ENCODE data around the gene FANCB. TPM values are rescaled to one million over a fixed set of nuclear protein-coding genes. Genes with fewer than 3 reads are reported as not detected.

FANCB gene
- 6.4 and 7.3 TPM in 2 replicates for total RNA-seq
- 1.5 and 3.1 TPM in 2 replicates for polyA plus RNA-seq
- 0.96 and 1.6 TPM in 2 replicates for polyA plus RNA-seq (2012)
- polyA minus RNA-seq (ENCODE audit: low replicate concordance): 0.16 and 0.19 TPM in 2 replicates

DNA sequence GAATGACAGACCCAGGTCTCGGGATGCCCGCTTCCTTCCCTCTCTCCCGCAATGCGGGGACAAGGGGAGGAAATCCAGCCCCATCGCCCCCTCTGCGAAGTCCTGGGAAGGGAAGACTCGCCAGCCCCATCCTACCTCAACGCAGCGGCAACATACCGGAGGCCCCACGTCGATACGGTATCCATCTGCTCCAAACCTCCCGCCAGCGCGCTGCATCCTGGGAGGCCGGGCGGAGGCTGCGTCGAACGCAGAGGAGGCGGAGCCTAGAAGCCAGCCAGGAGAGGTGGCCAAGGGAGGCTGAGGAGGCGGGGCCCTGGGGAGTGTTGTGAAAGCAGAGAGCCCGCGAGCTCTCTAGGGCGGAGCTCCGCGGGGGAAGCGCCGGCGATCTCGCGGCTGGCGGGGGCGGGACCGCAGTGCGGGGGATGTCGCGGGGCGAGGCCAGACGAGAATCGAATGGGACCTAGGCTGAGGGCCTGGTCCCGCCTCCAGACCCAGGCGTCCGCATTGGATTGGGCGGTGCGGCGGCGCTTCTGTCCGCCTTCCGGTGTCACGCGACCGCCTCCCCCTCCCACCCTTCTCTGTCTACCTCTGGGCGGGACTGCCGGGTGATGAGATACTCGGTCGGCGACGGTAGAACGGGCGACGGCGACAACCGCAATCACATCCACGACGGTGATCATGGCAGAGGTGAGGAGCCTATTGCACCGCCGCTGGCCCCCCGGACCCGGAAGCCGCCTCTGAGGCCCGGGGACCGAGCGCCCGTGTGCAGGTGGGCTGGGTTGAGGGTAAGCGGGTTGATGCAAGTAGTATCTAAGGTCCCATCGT, at the start of gene FANCB, which contains the start of gene MOSPD2:
Gene FANCB, minus strand, starts transcription at position 219 of the 825 bp plus-strand sequence. CDS start 7,559 bp downstream, outside the sequence.
Gene MOSPD2, plus strand, starts transcription at position 571 of the 825 bp plus-strand sequence. Its CDS starts 108 bp downstream, at position 679.
- peak; percentile 91 to 93 for DNase-seq (ENCODE audit: low read depth in 2 of 2)
- Histone ChIP-seq H3K4me2 (ENCODE audit: extremely low read depth, insufficient read depth, low read length) (peak within 1 kb of the TSS; percentile 82), H3K9ac (ENCODE audit: insufficient read depth, low read length) (peak within 1 kb of the TSS; percentile 86), H3K27ac (ENCODE audit: insufficient read depth, low read length) (peak within 1 kb of the TSS; percentile 66), H3K4me1 (ENCODE audit: control insufficient read depth, extremely low read depth, insufficient read depth, low read length) (no peaks in the 10 kb centered on the region), H3K9me3 (ENCODE audit: control insufficient read depth, insufficient read depth, low read depth, low read length) (no peaks in the 10 kb centered on the region), H2AFZ (ENCODE audit: low read length) (peak within 1 kb of the TSS; percentile 45), H3K27me3 (ENCODE audit: control insufficient read depth, insufficient read depth, low read length) (no peaks in the 10 kb centered on the region), H4K20me1 (ENCODE audit: control insufficient read depth, extremely low read depth, insufficient read depth, low read length) (no peaks in the 10 kb centered on the region), H3K36me3 (ENCODE audit: control insufficient read depth, insufficient read depth, low read length) (no peaks in the 10 kb centered on the region), H3K4me3 (replicated peaks in 1 of 4; ENCODE audit: control extremely low read depth in 1 of 4, insufficient read depth in 1 of 4, low read depth in 3 of 4, low read length in 4 of 4) (peak within 1 kb of the TSS; percentile 74 to 85 (median 82)), H3K79me2 (ENCODE audit: control insufficient read depth, insufficient read depth, low read length) (peaks cover 19% of the 10 kb centered on the region)
- no peak for TF ChIP-seq CTCF (conservative IDR thresholded peaks at IDR 0.05 in 1 of 2, IDR thresholded peaks at IDR 0.05 in 1 of 2; ENCODE audit: low read depth in 1 of 2, low read length in 2 of 2)
- no peak for TF ChIP-seq EZH2 (IDR thresholded peaks at IDR 0.05; ENCODE audit: low read length, missing control alignments)

DNA sequence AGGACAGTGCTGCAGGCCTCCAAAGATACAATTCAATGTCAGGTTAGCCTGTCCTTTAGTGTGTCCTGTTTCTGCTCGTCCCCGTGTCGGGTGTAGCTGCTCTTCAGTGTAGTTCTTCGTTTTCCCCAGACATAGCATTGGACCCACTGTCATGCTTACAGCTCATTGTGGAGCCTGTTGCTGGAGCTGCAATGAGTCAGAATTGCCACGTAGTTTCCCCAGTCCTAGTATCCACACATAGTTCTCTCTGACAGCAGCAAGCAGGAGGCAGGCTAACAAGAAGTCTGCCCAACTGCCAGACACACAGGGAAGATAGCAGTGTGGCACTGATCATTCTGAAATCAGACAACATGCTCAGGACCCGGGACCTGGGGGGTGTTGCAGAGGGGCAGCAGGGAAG, 49.6 kb upstream of the FANCB start:
- peak; percentile 67 to 94 for DNase-seq (ENCODE audit: low read depth in 2 of 2)
- Histone ChIP-seq H3K36me3 (ENCODE audit: control insufficient read depth, insufficient read depth, low read length) (no peaks in the 10 kb centered on the region), H3K4me2 (ENCODE audit: extremely low read depth, insufficient read depth, low read length) (no peak overlapping the region), H3K27me3 (ENCODE audit: control insufficient read depth, insufficient read depth, low read length) (no peaks in the 10 kb centered on the region), H2AFZ (ENCODE audit: low read length) (no peak overlapping the region), H3K9me3 (ENCODE audit: control insufficient read depth, insufficient read depth, low read depth, low read length) (no peaks in the 10 kb centered on the region), H3K27ac (ENCODE audit: insufficient read depth, low read length) (peak overlapping the region; percentile 31), H3K4me1 (ENCODE audit: control insufficient read depth, extremely low read depth, insufficient read depth, low read length) (no peaks in the 10 kb centered on the region), H4K20me1 (ENCODE audit: control insufficient read depth, extremely low read depth, insufficient read depth, low read length) (no peaks in the 10 kb centered on the region), H3K9ac (ENCODE audit: insufficient read depth, low read length) (no peak overlapping the region), H3K4me3 (replicated peaks in 1 of 4; ENCODE audit: control extremely low read depth in 1 of 4, insufficient read depth in 1 of 4, low read depth in 3 of 4, low read length in 4 of 4) (no peak overlapping the region), H3K79me2 (ENCODE audit: control insufficient read depth, insufficient read depth, low read length) (no peaks in the 10 kb centered on the region)
- TF ChIP-seq CTCF (conservative IDR thresholded peaks at IDR 0.05 in 1 of 2, IDR thresholded peaks at IDR 0.05 in 1 of 2; ENCODE audit: low read depth in 1 of 2, low read length in 2 of 2) (no peak), EZH2 (IDR thresholded peaks at IDR 0.05; ENCODE audit: low read length, missing control alignments) (no peak)

DNA sequence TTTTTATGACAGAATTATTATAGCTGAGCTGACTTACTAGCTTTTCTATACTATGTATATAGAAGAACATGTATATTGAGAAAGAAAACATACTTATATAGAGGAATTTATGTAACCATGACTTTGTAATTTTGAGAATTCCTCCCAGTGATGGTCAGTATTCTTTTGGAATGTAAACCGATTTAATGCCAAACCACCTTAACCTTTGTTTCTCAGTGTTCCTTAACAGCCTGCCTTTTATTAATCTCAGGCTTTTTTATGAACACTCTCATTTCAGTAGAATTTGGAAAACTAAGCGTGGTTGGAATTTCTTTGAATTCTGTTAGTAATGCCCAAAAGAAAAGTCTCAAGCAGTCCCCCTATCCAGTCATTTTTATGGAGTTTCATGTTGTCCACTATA, 47.3 kb upstream of the FANCB start:
- no peak overlapping the region for H2AFZ ChIP-seq (ENCODE audit: low read length)
- no peaks in the 10 kb centered on the region for H3K9me3 ChIP-seq (ENCODE audit: control insufficient read depth, insufficient read depth, low read depth, low read length)
- H3K27ac ChIP-seq (ENCODE audit: insufficient read depth, low read length): no peak overlapping the region

More for the DNA sequence above, 47.3 kb upstream of the FANCB start:
- Histone ChIP-seq H4K20me1 (ENCODE audit: control insufficient read depth, extremely low read depth, insufficient read depth, low read length) (no peaks in the 10 kb centered on the region), H3K4me1 (ENCODE audit: control insufficient read depth, extremely low read depth, insufficient read depth, low read length) (no peaks in the 10 kb centered on the region), H3K27me3 (ENCODE audit: control insufficient read depth, insufficient read depth, low read length) (no peaks in the 10 kb centered on the region), H3K4me2 (ENCODE audit: extremely low read depth, insufficient read depth, low read length) (no peak overlapping the region), H3K79me2 (ENCODE audit: control insufficient read depth, insufficient read depth, low read length) (no peaks in the 10 kb centered on the region), H3K9ac (ENCODE audit: insufficient read depth, low read length) (no peak overlapping the region), H3K4me3 (replicated peaks in 1 of 4; ENCODE audit: control extremely low read depth in 1 of 4, insufficient read depth in 1 of 4, low read depth in 3 of 4, low read length in 4 of 4) (no peak overlapping the region), H3K36me3 (ENCODE audit: control insufficient read depth, insufficient read depth, low read length) (no peaks in the 10 kb centered on the region)
- TF ChIP-seq CTCF (conservative IDR thresholded peaks at IDR 0.05 in 1 of 2, IDR thresholded peaks at IDR 0.05 in 1 of 2; ENCODE audit: low read depth in 1 of 2, low read length in 2 of 2): no peak
- TF ChIP-seq EZH2 (IDR thresholded peaks at IDR 0.05; ENCODE audit: low read length, missing control alignments): no peak
- DNase-seq (ENCODE audit: low read depth in 2 of 2): peak; percentile 9 to 82
